NCI-H2107 treated with DMSO at 0.1 percent for 48 hours (cell line): ENCODE results near the gene PFN3.
"Not testable (repeated sequence)": the region's sequence is repeated elsewhere in the genome, so short reads cannot be mapped to it uniquely, and the experiment has no call there.

Experiments used
- DNase-seq: peaks from one replicate; lab custom pipeline; 2025; ENCODE audit not compliant: unreplicated experiment; lab: John Stamatoyannopoulos, UW

PFN3 gene

GRCh38 chr5:177361418-177362291 lies 38.8 kb downstream of the PFN3 start:
- DNase-seq, result no peak

GRCh38 chr5:177360740-177361139 lies 39.7 kb downstream of the PFN3 start:
- DNase-seq, result not testable (repeated sequence)

- DNase-seq, result no peak
Observed at GRCh38 chr5:177359860-177360259, 40.6 kb downstream of the PFN3 start.

GRCh38 chr5:177359451-177359851 lies 41.0 kb downstream of the PFN3 start:
- no peak for DNase-seq

- DNase-seq, result no peak
Observed at GRCh38 chr5:177358370-177358819, 42.1 kb downstream of the PFN3 start.

- peak; percentile 10 for DNase-seq
Observed at GRCh38 chr5:177357459-177358351, 42.8 kb downstream of the PFN3 start, which contains the start of gene RGS14. Gene RGS14, plus strand, starts transcription at chr5:177357924. Its CDS starts 101 bp downstream, at chr5:177358025.

GRCh38 chr5:177357146-177357458 lies 43.4 kb downstream of the PFN3 start:
- no peak for DNase-seq

- no peak for DNase-seq
Observed at GRCh38 chr5:177356746-177357145, 43.7 kb downstream of the PFN3 start.

- no peak for DNase-seq
Observed at GRCh38 chr5:177355868-177356168, 44.6 kb downstream of the PFN3 start.

- DNase-seq, result no peak
Observed at GRCh38 chr5:177355162-177355867, 45.1 kb downstream of the PFN3 start.

GRCh38 chr5:177354711-177355110 lies 45.8 kb downstream of the PFN3 start:
- no peak for DNase-seq

- DNase-seq, result no peak
Observed at GRCh38 chr5:177354256-177354655, 46.2 kb downstream of the PFN3 start.

GRCh38 chr5:177353093-177353492 lies 47.4 kb downstream of the PFN3 start:
- no peak for DNase-seq

- DNase-seq, result peak; percentile 71
Observed at GRCh38 chr5:177351392-177352329, 48.8 kb downstream of the PFN3 start, which contains the start of gene LMAN2. Gene LMAN2, minus strand, starts transcription at chr5:177351668. Its CDS starts 21 bp downstream, at chr5:177351647.

GRCh38 chr5:177350776-177351391 lies 49.6 kb downstream of the PFN3 start:
- no peak for DNase-seq
